SK-N-MC (cell line): ENCODE results near the gene GMPPA.

Source experiments
- EZH2 ChIP-seq: fragments of 200-600 bp; sonication (generic); IDR thresholded peaks from one replicate; pipeline ENCODE4 v1.6.1; 2017; ENCODE audit warnings: antibody characterized with exemption
- POLR2AphosphoS5 ChIP-seq: IDR thresholded peaks from 2 replicates; pipeline ENCODE4 v1.6.1; 2012; ENCODE audit warnings: mild to moderate bottlenecking, low read depth, low read length, borderline replicate concordance

DNA sequence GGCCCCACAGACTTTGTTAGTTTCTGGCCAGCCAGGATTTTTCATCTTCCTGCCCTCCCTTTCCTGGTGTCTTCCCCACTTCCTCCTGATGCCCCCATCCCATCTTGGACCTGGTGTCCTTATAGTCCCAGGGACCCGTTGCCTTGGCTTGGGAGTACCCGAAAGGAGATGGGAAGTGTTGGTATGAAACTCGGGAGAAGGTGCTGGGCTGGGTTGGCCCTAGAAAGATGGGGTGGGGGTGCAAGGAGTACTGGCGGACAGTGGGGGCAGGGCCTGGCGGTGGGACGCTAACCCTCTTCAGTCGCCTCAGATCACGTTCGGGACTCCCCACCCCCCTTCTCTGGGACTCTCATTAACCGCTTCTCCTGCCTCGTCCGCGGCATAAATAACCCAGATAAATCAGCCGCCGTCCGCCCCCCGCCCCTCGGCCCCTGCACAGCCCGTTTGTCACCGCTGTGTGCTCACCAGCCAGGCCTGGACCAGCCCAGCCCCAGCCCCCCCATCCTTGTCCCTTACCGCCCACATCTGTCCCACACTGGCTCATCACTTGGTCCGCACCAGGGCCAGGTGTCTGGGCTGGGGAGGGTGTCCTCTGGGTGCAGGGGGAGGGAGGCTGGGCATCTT lies 11.9 kb downstream of the GMPPA start:
- TF ChIP-seq POLR2AphosphoS5 (no peak), EZH2 (no peak)
